ENCODE measurements around the gene EIF2AK3.

Gene EIF2AK3

GRCh38 chr2:88530081-88530480 is 97.2 kb downstream of the EIF2AK3 start:
- no peak for TF ChIP-seq CTCF (IDR thresholded peaks at IDR 0.05; ENCODE audit: low read depth, low read length)
- H3K4me3 ChIP-seq (ENCODE audit: low read depth, low read length): no peak overlapping the region
- DNase-seq (ENCODE audit: low read depth, low spot score): no peak
- in situ Hi-C loops (cut with HindIII; ENCODE audit: low sequenced_read_pairs): no loop called here

DNA sequence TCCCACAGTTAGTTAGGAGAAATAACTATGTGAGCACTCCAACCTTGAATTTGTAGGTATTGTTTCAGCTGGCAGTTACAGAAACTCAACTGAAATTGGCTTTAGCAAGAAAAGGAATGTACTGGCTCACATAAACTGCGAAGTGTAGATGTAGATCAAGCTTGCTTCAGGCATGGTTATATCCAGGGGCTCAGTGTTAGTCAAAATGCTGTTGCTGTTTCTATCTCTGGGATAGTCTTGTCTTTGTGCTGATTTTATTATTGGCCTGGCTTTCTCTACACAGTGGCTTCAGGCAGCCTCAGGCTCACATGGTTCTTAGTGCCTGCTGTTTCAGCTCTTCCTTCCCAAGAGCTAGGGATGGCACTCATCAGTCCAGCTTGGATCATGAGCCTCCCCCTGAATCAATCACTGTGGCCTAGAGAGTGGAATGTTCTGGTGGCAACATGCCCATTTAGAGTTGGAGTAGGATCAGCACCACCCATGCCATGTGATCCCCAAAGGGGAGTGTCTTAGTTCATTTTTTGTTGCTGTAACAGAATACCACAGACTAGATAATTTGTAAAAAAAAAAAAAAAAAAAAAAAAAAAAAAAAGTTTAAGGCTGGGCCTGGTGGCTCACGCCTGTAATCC is 105.7 kb downstream of the EIF2AK3 start:
- TF ChIP-seq CTCF (IDR thresholded peaks at IDR 0.05; ENCODE audit: low read depth, low read length): no peak
- H3K4me3 ChIP-seq (ENCODE audit: low read depth, low read length): no peak overlapping the region
- no peak for DNase-seq (ENCODE audit: low read depth, low spot score)
- in situ Hi-C loops (cut with HindIII; ENCODE audit: low sequenced_read_pairs): no loop called here

- in situ Hi-C loops (cut with HindIII; ENCODE audit: low sequenced_read_pairs): no loop called here
- H3K4me3 ChIP-seq (ENCODE audit: low read depth, low read length): no peak overlapping the region
- TF ChIP-seq CTCF (IDR thresholded peaks at IDR 0.05; ENCODE audit: low read depth, low read length): no peak
- DNase-seq (ENCODE audit: low read depth, low spot score): no peak
Observed at GRCh38 chr2:88517759-88518201, 109.5 kb downstream of the EIF2AK3 start.

Data from astrocyte of the spinal cord (primary cell).